ENCODE measurements around the gene STAMBP.
A peak's percentile ranks its signal among the peaks of the same experiment; 100 is the strongest.

The STAMBP gene

DNA sequence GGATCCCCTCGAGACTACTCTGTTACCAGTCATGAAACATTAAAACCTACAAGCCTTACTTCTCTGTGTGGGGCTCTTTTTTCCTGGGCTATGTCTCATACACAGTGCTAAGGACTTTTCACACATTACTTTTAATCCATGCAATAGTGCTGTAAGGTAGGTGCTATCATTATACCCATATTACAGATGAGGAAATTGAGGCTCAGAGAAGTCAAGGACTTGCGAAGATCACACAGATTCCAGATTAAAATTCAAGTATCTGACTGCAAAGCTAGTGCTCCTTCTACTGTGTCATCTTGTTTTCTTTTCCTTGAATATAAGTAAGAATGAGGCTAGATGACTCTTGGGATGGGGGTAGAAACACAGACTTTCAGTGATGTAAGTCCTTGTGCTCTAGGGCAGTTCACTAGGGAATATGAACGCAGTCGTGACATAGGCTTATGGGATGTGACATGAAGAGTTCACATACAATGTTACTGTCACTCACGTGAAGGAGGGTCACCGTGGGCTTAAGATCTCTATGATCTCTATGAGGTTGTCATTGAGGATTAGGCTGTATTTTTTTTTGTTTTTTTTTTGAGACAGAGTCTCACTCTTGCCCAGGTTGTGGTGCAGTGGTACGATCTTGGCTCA is 91.0 kb downstream of the STAMBP start:
- DNase-seq (ENCODE audit: low read depth): no peak
- H3K4me3 ChIP-seq (ENCODE audit: low read depth, low read length): no peak overlapping the region
- TF ChIP-seq, protein P1, sequence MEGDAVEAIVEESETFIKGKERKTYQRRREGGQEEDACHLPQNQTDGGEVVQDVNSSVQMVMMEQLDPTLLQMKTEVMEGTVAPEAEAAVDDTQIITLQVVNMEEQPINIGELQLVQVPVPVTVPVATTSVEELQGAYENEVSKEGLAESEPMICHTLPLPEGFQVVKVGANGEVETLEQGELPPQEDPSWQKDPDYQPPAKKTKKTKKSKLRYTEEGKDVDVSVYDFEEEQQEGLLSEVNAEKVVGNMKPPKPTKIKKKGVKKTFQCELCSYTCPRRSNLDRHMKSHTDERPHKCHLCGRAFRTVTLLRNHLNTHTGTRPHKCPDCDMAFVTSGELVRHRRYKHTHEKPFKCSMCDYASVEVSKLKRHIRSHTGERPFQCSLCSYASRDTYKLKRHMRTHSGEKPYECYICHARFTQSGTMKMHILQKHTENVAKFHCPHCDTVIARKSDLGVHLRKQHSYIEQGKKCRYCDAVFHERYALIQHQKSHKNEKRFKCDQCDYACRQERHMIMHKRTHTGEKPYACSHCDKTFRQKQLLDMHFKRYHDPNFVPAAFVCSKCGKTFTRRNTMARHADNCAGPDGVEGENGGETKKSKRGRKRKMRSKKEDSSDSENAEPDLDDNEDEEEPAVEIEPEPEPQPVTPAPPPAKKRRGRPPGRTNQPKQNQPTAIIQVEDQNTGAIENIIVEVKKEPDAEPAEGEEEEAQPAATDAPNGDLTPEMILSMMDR (IDR thresholded peaks at IDR 0.05; ENCODE audit: insufficient read depth, low read depth, low read length, missing control alignments): no peak

DNA sequence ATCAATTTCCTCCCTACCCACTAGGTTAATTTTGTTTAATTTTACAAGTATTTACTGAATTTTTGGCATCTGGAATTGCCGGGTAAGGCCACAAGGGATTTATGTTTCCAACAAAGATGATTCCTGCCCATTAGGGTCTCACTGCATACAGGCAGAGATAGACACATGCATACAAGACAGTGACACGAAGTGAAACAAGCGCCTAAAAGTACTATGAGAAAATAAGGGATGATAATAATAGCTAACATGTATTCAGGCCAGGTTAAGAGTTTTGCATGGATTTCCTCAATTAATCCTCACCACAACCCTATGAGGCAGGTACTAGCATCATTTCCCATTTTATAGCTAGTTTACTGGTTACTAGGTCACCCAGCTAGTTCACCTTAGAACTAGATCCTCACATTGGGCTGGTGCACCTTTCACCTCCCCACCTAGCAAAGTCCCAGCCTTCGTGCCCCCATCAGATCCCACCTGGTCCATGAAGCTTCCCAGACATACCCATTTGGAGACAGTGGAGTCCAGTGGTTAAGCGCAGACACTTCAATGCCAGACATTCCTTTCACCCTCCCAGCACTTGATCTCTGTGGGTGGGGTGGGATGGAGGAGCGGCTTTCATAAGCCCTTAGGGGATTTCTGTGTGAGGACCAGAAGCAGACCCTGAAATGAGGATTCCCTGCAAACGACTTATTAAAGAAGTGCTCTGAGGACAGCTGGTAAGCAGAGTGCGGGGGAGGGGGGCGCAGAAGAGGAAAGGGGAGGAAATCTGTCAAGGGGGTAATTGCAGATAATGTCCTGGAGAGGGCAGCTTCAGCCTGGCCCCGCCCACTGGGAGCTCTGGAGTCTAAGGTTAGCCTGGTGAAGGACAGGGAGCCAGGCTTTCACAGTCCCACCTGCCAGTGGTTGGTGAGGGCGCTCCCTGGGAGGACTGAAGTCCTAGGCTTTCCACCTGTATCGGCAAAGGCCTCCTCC is 92.1 kb downstream of the STAMBP start:
- peak; percentile 42 for DNase-seq (ENCODE audit: low read depth)

DNA sequence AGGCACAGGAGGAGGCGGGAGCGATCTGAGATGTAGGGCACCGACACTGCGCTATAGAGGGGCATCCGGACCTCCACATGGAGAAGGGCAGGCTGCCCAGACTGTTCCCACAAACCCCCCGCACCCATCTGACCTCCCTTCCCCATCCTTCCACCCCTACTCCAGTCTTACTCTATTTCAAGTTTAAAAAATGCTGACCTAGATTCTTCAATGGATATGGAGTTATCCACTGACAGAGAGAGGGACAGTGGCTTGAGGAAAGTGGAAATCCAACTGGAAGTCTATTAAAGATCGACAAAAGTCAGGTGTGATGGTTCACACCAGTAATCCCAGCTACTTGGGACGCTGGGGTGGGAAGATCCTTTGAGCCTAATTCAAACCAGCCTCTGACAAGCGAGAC is 92.8 kb downstream of the STAMBP start:
- TF ChIP-seq, protein P1 (IDR thresholded peaks at IDR 0.05; ENCODE audit: insufficient read depth, low read depth, low read length, missing control alignments): no peak
- no peak overlapping the region for H3K4me3 ChIP-seq (ENCODE audit: low read depth, low read length)
- no peak for DNase-seq (ENCODE audit: low read depth)

More for the DNA sequence above, 92.1 kb downstream of the STAMBP start:
- TF ChIP-seq, protein P1 (IDR thresholded peaks at IDR 0.05; ENCODE audit: insufficient read depth, low read depth, low read length, missing control alignments): peak; percentile 32
- H3K4me3 ChIP-seq (ENCODE audit: low read depth, low read length): no peak overlapping the region

DNA sequence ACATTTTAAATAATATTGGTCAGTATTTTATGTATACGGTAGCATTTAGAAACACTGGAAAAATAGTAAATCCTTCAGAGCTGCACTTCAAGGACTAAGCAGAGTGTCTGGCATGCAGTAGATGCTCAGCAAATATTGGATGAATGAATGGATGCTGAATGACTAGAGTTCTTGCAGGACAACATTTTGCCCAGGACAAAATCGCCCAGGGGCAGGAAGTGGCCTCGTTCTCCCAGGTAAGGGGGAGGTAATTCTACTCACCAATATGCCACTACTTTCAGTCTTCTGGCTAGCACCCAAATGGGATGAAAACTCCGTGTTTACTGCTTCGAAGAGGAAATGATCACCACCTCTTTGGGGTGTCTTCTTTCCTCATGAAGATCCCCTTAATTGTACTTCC is 93.9 kb downstream of the STAMBP start:
- TF ChIP-seq, protein P1 (IDR thresholded peaks at IDR 0.05; ENCODE audit: insufficient read depth, low read depth, low read length, missing control alignments): no peak
- no peak for DNase-seq (ENCODE audit: low read depth)
- no peak overlapping the region for H3K4me3 ChIP-seq (ENCODE audit: low read depth, low read length)

All from GM12865 (cell line).